Fibroblast of villous mesenchyme (primary cell): Measurements from ENCODE around the gene MAF. TPM values are rescaled to one million over a fixed set of nuclear protein-coding genes. Genes with fewer than 3 reads are reported as not detected.

Source experiments
- DNase-seq: peaks from one replicate; pipeline ENCODE4 v3.0.0-alpha.2; 2010; ENCODE audit warnings: low read depth
- H3K4me3 ChIP-seq: 2 replicates; pipeline ENCODE4 v1.5.1; 2011; ENCODE audit warnings: low read depth, mild to moderate bottlenecking, low read length
- total RNA-seq: library from RNA; depleted of rRNA; stranded (reverse); fragments of >200 nt; gene quantifications from 2 replicates; pipeline ENCODE4 v1.2.3, GENCODE V29; 2012
- TF ChIP-seq, protein P1 (sequence below): IDR thresholded peaks from 2 replicates; pipeline ENCODE4 v1.5.1; 2012; ENCODE audit warnings: low read depth, mild to moderate bottlenecking, low read length; ENCODE audit not compliant: insufficient read depth

Gene MAF
- total RNA-seq, 1 donor, result 0.86 TPM

DNA sequence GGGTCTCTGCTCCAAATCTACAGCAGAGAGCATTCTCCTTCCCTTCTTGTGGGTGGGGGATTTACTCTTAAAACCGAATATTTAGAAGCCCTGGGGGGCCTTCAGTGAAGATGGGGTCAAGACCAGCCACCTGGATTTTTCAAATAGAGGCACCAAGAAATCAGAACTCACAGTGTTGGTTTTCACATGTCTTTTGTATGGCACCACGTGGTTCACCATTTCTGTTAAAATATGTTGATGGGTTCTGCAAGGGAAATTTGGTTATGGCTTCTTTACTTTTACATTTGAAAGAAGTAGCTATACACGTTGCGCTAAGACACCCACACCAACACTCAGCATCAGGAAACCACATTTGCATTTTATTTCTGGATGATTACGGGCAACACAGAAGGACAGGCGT, 17.7 kb downstream of the MAF start:
- TF ChIP-seq, protein P1, sequence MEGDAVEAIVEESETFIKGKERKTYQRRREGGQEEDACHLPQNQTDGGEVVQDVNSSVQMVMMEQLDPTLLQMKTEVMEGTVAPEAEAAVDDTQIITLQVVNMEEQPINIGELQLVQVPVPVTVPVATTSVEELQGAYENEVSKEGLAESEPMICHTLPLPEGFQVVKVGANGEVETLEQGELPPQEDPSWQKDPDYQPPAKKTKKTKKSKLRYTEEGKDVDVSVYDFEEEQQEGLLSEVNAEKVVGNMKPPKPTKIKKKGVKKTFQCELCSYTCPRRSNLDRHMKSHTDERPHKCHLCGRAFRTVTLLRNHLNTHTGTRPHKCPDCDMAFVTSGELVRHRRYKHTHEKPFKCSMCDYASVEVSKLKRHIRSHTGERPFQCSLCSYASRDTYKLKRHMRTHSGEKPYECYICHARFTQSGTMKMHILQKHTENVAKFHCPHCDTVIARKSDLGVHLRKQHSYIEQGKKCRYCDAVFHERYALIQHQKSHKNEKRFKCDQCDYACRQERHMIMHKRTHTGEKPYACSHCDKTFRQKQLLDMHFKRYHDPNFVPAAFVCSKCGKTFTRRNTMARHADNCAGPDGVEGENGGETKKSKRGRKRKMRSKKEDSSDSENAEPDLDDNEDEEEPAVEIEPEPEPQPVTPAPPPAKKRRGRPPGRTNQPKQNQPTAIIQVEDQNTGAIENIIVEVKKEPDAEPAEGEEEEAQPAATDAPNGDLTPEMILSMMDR, result no peak
- H3K4me3 ChIP-seq, result no peak overlapping the region
- no peak for DNase-seq

DNA sequence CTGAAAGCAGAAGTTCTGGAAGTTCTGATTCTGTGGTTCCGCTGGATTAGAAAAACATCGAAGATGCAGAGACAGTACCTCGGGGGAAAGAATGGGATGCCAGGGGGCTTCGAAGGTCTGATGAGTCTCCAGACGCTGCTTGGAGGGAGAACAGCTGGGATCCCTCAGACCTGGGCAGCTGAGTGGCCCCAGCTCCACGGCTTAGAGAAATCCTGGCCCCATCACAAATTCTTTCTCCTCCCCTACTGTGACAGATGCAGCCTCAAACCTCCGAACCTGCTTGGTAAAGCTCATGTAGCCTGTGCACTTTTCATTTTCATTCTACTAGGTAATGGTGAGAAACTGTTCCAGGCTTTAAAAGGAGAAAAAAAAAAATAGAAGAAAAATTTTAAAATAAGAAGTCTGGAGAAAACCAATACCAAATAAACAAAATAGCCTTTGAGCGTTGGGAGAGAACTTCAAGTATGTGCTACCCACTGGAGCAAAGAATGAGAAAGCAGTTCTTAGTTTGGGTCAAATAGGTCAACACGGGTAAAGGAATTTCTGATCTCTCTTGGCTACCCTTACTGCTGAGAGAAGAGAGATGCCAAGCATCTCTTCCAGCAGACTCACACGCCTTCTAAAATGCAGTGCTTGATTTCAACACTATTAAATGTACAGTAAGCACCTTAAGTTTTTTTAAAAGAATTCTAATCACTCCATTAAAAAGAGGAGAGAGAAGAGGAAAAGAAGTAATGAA, 19.9 kb downstream of the MAF start:
- no peak overlapping the region for H3K4me3 ChIP-seq
- TF ChIP-seq, protein P1, result no peak
- DNase-seq, result no peak

DNA sequence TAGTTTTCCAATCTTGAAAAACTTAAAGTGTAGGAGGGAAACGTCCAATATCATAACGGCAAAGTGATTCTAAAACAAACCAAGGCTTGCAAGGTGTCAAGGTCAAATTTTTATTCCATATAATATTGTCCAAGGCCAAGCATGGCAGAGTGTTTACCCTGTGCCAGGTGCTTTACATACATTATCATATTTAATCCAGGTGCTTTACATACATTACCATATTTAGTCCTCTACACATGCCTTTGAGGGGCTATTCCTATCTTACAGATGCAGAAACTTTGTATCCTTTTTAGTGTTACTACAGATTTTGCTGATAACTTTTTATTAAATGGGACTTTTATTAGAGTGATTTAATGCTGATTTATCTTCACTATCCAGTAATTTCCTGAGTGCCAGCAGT, 23.9 kb downstream of the MAF start:
- H3K4me3 ChIP-seq, result no peak overlapping the region
- DNase-seq, result no peak
- TF ChIP-seq, protein P1, result no peak

DNA sequence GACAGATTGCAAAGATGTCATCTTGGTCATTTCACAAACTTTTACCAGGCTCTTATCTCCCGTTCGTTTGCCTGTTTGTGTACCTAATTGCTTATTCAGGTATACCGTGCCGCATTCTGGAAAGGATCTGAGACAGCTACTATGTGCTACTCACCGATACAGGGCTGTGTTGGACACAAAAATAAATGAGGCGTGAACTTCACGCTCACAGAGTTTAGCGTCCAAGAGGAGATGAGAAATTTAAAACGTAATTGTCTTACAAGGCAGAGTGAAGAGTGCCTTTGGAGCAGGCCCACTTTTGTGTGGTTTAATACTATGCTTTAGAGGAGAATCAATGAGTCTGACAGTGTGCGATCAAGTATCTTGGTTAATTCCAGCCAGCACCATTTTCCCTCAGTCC, 26.7 kb downstream of the MAF start:
- DNase-seq, result no peak
- TF ChIP-seq, protein P1, result no peak

DNA sequence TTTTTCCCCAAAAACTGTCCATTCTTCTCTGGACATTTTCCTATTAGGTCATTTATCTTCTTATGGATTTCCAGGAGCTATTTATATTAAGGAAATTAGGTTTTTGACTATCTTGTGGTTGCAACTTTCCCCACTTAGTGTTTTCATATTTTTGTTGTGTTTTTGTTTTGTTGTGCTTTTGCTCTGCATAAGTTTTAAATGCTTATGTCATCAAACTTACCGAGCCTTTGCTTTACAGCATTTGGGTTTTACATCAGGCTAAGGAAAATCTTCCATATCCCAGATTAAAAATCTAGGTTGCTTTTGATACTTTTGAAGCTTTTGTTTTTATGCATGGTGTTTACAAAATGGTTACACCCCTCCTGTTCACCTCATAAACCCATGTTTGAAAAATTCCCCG, 27.5 kb downstream of the MAF start:
- no peak overlapping the region for H3K4me3 ChIP-seq
- DNase-seq, result no peak
- TF ChIP-seq, protein P1, result no peak

More for the DNA sequence above, 26.7 kb downstream of the MAF start:
- H3K4me3 ChIP-seq, result no peak overlapping the region

DNA sequence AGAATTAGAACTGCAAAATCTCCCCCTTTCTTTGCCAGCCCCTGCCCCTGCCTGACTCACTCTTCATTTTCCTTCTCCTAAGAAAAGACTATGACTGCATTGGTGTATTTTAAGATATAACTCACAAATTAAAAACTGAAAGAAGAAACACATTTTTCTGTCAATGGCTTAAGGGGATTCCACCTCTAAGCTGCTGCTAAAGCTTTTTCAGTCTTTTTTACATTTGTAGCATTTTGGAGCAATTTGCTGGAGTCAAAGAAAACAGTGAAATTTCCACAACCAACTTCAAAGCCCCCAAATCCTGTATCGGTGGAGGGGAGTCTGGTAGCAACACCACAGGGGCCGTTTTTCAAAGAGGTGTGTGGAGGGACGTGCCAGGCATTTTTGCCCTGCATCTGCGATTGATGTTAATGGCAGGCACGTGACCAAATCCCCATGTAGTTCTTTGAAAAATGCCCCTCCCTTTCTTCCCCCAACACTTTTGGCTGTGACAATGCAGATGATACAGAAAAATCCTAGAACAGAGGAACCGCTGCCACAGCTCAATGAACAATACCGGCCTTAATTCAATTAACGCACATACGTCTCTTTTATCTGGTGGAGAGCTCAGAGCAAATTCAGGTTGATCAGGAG, 28.5 kb downstream of the MAF start:
- TF ChIP-seq, protein P1, result no peak
- no peak for DNase-seq
- no peak overlapping the region for H3K4me3 ChIP-seq
